Right lung (tissue), 5 donors: ENCODE data around the gene LIMD2. TPM values are rescaled to one million over a fixed set of nuclear protein-coding genes. Genes with fewer than 3 reads are reported as not detected.

Experiments used
- DNase-seq, 2 donors: peaks; one replicate each; pipeline ENCODE4 v3.0.0-alpha.2; 2013
- polyA plus RNA-seq, 5 donors: library from polyadenylated mRNA; unstranded; fragments of 120-200 nt; gene quantifications; one replicate each; pipeline versions ENCODE4 v1.2.1 to v1.2.3, GENCODE V29; 2013; ENCODE audit warnings: inconsistent platforms in 1 of 5, low replicate concordance in 1 of 5; ENCODE audit not compliant: insufficient read length in 5 of 5, insufficient read depth in 1 of 5

The LIMD2 gene
- polyA plus RNA-seq, 5 donors = 26.0 to 49.7 (median 33.7) TPM

DNA sequence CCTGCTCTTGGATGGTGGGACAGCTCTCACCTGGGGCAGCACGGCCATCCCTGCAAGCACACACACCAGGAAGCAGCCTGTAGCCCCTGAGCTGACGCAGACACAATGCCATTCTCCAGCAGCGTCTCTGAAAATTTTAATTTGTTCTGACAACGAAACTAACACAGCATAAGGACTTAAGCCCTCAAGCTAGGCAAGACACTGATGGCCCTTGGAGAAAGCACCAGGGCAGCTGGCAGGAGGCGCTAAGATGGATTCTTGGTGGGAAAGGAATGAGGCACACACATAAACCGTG is 2.7 kb upstream of the LIMD2 start:
- no peak for DNase-seq

- no peak for DNase-seq
Measured at GRCh38 chr17:63701868-63702720, 2.2 kb upstream of the LIMD2 start.

GRCh38 chr17:63701456-63701820 is 1.5 kb upstream of the LIMD2 start:
- no peak for DNase-seq

- DNase-seq = peak in 1 of 2 donors; percentile 35
Measured at GRCh38 chr17:63700528-63701455, 867 bp upstream of the LIMD2 start.

DNA sequence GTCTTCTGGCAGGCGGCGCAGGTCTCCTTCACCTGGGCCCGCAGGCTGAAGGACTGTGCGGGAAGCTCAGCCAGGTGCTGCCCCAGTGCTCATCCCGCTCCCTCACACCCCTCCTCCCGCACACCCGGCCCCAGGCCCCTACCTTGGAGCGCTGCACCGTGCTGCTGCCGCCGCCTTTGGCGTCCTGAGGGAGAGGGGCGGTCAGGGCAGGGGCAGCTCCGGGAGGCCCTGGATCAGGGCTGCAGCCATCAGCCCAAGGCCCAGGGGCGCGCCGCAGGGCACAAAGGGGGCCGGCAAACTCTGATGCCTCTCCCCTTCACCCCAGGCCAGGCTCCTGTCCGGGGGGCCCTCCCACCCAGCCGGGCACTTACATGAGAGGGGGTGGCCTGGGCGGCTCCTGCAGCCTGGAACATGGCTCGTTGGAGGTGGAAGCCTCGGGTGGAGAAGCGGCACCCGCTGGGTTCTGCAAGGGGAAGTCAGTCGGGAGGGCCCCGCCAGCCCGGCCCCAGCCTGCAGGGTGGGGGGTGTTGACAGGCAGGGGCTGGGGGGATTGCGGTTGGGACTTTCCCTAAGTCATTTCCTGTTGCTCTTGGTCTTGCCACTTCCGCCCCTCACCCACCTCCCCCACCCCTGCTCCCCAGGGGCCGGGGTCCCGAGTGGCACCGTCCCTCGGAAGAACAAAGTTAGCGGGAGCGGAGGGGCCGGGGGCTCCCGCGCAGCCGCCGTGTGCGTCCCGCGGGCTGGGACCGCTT is 863 bp downstream of the LIMD2 start:
- peak in 1 of 2 donors; percentile 37 for DNase-seq

DNA sequence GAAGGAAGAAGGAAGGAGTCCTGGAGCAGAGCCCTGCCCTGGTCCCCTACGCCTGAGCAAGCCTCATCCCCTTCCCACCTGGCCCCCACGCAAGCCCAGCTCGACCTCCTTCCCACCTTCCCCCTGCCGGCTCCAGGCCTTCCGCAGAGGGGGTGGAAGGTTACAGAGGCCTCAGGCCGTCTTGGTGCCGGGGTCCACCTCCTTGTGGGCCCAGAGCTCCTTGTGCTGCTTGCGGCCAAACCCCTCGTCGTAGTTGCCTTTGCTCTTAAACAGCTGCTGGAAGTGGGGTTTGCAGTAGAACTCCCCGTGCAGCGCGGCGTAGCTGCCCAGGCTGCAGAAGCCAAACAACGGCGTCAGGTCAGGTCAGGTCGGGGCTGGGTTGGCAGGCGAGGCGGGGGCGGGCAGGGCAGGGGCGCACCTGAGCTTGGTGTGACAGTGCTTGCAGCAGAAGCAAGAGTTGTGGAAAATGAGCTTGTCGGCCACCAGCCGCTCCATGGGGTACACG is 1.5 kb downstream of the LIMD2 start:
- DNase-seq = no peak

- no peak for DNase-seq
Measured at GRCh38 chr17:63697341-63698286, 2.3 kb downstream of the LIMD2 start.

DNA sequence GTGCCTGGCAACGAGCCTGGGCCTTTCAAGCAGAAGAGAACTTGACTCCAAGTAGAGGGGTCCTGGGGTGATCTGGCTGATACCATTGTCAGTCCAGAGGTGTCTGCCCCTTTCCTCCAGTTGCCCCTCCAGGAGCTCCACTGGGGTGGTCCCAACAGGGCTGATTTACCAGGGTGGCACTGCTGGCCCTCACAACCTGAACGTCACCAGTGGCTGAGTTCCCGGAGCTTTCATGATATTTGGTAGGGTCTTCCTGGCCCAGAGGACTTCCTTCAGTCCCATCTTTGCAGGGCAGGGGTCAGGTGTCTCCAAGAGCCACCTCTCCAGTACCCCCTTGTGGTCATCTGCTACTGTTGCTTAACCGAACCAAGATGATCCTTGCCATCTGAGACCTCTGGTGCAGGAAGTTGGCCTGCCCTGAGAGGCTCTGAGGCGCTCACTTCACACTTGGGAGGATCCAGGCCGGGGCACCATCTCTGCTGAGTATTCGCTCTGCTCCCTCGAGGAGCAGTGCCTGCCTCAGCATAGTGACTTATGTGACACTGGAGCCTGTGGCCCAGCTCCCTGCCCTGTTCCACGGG is 3.5 kb downstream of the LIMD2 start:
- DNase-seq = no peak

DNA sequence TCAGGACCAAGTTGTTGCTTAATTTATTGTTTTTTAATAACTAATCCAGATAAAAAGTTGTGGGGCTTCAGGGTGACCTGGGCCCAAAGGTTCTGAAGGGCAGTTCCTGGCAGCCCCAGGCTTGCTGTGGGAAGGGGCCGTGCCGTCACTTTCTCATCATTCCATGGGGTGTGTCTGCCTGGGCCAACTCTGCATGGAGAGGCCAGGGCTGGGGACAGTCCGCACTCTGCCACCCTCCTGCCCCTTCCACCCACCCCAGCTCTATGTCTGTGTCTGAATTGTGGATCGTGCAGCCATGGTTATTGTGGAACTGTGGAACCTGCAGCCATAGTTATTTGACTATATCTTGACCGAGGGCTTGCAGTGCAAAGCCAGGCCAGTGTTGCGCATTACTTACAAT is 4.0 kb downstream of the LIMD2 start:
- no peak for DNase-seq

DNA sequence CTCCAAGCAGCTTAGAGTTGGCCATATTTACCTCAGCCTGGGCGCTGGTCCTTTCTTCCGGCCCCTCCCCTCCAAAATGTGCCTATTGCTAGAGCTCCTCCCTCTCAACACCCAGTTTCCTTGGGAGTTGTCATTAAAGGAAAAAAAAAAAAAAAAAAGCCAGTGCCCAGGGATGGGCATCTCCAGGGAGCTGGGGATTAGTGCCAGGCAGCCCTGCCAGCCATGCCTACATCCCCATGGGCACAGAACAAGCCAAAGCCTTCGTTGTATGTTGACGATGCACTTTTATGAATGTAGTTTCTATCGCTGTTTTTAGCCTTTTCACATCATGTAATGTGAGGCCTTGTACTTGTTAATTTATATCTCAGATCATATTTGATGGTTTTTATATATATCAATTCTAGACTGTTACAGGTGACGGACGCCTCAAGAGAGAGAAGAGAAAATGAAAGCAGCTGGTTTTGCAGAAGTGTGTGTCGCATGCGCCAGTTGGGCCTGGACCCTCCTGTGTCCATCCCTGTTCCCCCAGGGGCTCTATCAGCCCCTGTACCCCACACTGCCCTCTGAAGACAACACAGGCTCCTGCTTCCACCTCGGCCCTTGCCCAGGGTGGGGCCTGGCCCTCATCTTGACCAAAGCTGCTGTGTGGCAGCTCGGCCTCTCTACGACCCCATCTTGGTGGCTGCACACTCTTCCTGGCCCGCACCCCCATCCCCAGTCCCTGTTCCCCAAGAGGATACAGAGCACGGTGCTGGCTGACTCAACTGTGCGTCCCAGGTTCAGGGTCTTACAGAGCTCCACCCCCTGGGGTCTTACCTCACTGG is 4.8 kb downstream of the LIMD2 start:
- no peak for DNase-seq

GRCh38 chr17:63694229-63694949 is 5.5 kb downstream of the LIMD2 start:
- DNase-seq = no peak

GRCh38 chr17:63693411-63694113 is 6.4 kb downstream of the LIMD2 start:
- no peak for DNase-seq

GRCh38 chr17:63692195-63692816 is 7.6 kb downstream of the LIMD2 start:
- DNase-seq = no peak

GRCh38 chr17:63689479-63689878 is 10.4 kb downstream of the LIMD2 start:
- DNase-seq = no peak

DNA sequence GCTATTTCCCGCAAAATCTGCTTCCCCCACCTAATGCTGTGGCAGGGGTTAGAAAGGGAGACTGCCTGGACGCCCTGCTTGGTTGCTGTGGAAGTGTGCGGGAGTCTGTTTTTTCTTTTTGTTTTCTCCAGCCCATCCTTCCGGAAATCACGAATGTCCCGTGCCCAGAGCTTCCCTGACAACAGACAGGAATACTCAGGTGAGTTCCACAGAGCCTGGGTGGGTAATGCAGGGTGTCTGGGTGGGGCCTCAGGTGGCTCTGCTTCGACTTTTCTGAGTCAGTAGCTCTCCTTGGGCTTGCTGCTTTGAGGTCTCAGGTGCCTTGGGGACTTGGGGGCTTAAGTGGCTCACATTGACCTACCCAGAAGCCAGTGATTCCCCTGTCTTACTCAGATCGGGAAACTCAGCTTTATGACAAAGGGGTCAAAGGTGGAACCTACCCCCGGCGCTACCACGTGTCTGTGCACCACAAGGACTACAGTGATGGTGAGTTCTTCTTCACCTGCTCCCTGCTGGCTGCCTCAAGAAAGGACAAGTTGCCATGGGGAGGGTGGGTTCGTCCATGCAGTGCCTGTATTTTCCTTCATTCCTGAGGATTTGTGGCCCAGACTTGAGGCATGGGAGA is 11.4 kb downstream of the LIMD2 start:
- DNase-seq = no peak

DNA sequence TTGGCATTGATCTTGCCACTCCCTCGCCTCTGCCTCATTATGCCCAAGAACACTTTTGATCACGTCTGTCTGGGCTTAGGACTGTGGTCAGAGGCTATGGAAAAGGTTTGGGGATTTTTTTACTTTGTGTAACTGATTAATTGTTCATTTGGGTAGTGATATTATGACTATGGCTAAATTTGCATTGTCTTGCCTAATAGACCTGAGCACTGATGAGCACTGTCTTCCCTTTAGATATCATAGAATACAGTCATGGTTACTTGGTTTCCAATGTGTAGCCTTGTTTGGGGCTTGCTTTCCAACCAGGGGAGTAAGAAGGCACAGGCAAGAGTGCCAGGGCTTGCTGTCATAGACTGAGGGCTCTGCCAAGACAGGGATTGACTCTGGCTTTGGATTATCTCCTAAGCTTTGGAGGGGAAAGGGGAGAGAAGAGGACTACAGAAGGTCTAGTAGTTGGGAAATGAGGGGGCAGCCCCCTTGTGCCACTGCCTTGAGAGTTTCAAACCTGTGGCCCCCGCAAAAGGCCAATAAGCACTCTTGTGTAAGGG is 13.7 kb downstream of the LIMD2 start:
- DNase-seq = no peak

DNA sequence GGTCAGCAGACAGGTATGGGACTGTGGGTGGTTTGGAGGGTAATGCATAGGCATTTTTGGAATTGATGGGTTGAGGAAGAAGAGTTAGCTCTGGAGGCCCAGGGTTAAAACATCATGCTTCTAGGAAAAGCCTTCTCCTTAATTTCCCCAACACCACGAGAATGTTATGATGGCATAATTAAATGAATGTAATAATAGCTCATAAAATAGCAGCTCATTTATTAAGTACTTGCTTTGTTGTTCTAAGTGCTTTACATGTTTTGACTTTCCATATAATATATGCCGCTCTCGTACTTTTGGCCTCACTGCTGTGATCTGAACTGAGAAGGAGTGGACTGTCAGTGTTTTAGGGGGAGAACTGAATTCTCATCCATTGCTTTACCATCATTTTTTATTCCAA is 14.3 kb downstream of the LIMD2 start:
- no peak for DNase-seq
